HG03108 (cell line): ENCODE data around the gene PDGFB.

Source experiments
- ATAC-seq: cut with Tn5 transposase; IDR thresholded peaks from one replicate; pipeline ENCODE4 v1.9.1; 2021; ENCODE audit warnings: moderate library complexity; ENCODE audit not compliant: unreplicated experiment

Gene PDGFB

DNA sequence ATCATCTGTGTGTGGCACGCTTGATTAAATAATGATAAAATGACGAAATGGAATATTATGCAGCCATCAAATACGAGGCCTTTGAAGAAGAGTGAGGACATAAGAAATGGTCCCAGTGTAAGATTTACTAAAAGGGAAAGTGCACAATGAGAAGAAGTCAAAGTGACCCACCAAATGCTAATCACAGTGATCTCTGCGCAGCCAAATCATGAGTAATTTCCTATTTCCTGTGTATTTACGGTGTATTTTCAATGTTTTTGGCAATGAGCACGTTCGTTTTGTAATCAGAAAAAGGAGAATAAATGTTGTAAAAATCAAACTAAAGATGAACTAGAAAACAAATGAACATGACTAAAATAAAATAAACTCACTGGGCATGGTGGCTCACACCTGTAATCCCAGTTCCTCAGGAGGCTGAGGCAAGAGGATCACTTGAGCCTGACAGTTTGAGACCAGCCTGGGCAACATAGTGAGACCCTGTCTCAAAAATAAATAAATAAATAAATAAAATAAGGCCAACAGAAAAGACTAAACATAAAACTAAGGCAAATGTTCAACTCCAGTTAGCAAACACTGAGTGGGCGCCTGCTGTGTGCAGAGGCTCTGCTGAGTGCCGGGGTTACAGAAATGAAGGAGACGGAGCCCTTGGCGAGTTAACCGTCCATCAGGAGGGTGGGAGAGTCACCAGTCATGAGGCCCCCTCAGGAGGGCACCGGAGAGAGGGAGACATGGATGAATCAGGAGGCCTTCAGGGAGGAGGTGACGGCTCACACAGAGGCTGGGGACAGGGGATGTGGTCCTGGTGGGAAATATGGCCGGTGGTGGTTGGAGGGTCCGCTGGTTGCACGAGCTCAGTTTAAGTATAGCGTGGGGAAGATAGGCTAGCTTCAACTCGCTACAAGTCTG lies 66.3 kb downstream of the PDGFB start:
- no peak for ATAC-seq

GRCh38 chr22:39177791-39178190 lies 67.0 kb downstream of the PDGFB start:
- ATAC-seq, result no peak

DNA sequence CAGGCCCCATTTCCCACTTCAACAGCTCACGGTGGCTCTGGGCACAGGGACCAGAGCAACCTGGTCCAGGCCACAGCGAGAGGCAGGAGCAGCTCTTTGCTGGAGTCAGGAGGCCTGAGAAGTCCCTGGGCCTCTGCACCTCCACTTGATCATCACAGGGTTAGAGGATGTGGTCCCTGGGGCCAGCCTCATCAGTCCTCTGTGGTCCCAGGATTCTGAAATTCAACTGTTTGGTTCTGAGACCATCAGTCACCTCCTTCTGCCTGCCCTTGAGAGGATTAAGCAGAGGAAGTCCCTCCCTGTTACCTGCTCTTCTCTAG lies 67.4 kb downstream of the PDGFB start:
- ATAC-seq, result no peak

DNA sequence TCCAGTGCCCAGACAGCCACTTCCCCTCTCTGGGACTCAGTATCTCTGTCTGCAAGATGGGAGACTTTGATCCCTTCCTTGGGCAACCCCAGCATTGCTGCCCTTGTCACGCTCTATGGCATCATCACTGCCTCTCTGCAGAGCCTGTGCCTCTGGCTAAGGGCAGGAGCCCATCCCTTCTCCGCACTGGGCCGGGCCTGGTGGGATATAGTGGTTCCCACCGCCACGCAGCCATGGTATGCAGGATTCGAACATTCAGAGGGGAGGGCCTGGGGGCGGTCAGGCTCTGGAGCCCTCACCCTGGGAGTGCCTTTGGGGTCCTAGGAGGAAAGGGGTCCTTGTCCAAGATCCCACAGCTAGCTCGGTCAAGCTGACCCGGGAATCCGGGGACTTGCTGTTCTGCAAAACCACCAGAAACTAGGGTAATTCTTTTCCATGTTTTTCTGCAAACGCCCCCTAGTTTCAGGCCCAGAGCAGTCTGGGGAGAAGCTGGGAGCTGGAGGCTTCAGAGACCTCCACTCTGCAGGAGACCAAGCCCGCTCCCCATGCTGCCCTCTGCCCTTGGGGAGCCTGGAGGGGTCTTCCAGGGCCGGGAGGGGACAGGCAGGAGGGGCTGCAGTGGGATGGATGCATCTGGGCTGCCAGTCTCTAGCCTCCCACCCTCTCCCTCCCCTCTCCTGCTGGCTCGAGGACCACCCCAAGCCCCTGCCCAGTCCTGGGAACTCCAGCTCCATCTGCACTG lies 67.9 kb downstream of the PDGFB start:
- ATAC-seq, result no peak

DNA sequence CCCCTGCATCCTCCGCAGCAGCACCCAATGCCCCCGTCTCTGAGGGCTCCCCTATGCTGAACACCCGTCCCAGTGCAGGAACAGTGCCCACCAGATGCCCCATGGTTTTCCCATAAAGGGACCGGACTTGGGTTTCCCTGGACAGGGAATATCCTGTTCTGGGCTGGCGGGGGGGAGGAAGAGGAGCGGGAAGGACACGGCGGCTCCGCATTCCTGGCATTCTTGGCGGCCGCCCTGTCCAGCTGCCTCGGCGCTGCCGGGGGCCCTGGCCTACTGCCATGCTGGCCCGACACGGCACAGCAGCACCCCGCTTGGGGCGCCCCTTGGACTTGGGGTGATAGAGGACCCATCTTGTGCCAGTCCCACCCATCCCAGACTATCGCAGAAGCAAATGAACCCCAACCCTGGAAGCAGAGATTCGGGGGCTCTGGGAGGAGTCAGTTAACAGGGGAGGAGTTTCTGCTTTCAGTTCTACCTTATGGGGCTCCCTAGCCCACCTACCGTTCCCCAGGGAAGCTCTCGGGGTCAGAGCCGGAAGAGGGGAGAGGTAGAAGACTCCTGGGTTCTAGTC lies 68.6 kb downstream of the PDGFB start:
- ATAC-seq, result no peak

- no peak for ATAC-seq
These were observed 69.2 kb downstream of the PDGFB start for GRCh38 chr22:39175353-39176142.

- no peak for ATAC-seq
These were observed 70.1 kb downstream of the PDGFB start for GRCh38 chr22:39174498-39175352.

- no peak for ATAC-seq
These were observed 70.8 kb downstream of the PDGFB start for GRCh38 chr22:39173787-39174497.
